PC-3 (cell line): ENCODE data around the gene ETV6. TPM values are rescaled to one million over a fixed set of nuclear protein-coding genes. Genes with fewer than 3 reads are reported as not detected.

ENCODE experiments used
- ATAC-seq: fragments of 200-7000 bp; cut with Tn5 transposase; 2 replicates; pipeline ENCODE4 v1.9.1; 2020; ENCODE audit warnings: mild to moderate bottlenecking, moderate library complexity
- BruUV-seq: library from RNA; stranded (reverse); fragments of 400-500 nt; replicated peaks from 2 replicates; lab custom pipeline; 2021; lab: Mats Ljungman, UMichigan
- CTCF ChIA-PET: fragments of 300-600 bp; sonication (Branson Sonifier 250); formaldehyde crosslinking; loops from one replicate; lab custom pipeline; 2022; ENCODE audit warnings: antibody characterized with exemption; lab: Charles Lee
- POLR2A ChIA-PET: fragments of 300-600 bp; sonication (Branson Sonifier 250); formaldehyde crosslinking; loops from one replicate; lab custom pipeline; 2022; ENCODE audit warnings: antibody characterized with exemption; ENCODE audit not compliant: unreplicated experiment; lab: Charles Lee
- DNase-seq: peaks from one replicate; pipeline ENCODE4 v3.0.0-alpha.2; 2015
- H2AFZ ChIP-seq: fragments of 300-600 bp; sonication (generic); 2 replicates; pipeline ENCODE4 v1.6.0; 2016; ENCODE audit warnings: antibody characterized with exemption, low read length
- H3F3A ChIP-seq: fragments of 300-600 bp; sonication (generic); one replicate; pipeline ENCODE4 v1.6.0; 2017; ENCODE audit warnings: antibody characterized with exemption, low read length, control low read depth, mild to moderate bottlenecking; ENCODE audit not compliant: unreplicated experiment
- H3K27ac ChIP-seq: fragments of 300-600 bp; sonication (generic); 2 replicates; pipeline ENCODE4 v1.5.1; 2016; ENCODE audit warnings: mild to moderate bottlenecking, low read length
- H3K27me3 ChIP-seq: fragments of 300-600 bp; sonication (generic); 2 replicates; pipeline ENCODE4 v1.6.1; 2016; ENCODE audit warnings: low read length, mixed read lengths
- H3K36me3 ChIP-seq: fragments of 300-600 bp; sonication (generic); 2 replicates; pipeline ENCODE4 v1.6.1; 2016; ENCODE audit warnings: low read depth, mixed run types, low read length, mixed read lengths
- H3K4me1 ChIP-seq: fragments of 300-600 bp; sonication (generic); 2 replicates; pipeline ENCODE4 v1.5.1; 2016; ENCODE audit warnings: low read length; ENCODE audit not compliant: insufficient read depth
- H3K4me2 ChIP-seq: fragments of 300-600 bp; sonication (generic); 2 replicates; pipeline ENCODE4 v1.6.0; 2016; ENCODE audit warnings: low read length
- H3K4me3 ChIP-seq: fragments of 300-600 bp; sonication (generic); 2 replicates; pipeline ENCODE4 v1.5.1; 2016; ENCODE audit warnings: mild to moderate bottlenecking, low read length, mixed read lengths
- H3K79me2 ChIP-seq: fragments of 300-600 bp; sonication (generic); 2 replicates; pipeline ENCODE4 v1.6.1; 2017; ENCODE audit warnings: low read length, mixed read lengths
- H3K9ac ChIP-seq: fragments of 300-600 bp; sonication (generic); 2 replicates; pipeline ENCODE4 v1.6.0; 2016; ENCODE audit warnings: mild to moderate bottlenecking, low read length
- H3K9me2 ChIP-seq: fragments of 300-600 bp; sonication (generic); replicated peaks from 2 replicates; pipeline ENCODE4 v1.6.1; 2016; ENCODE audit warnings: mixed run types, low read length, mixed read lengths
- H3K9me3 ChIP-seq: fragments of 300-600 bp; sonication (generic); 2 replicates; pipeline ENCODE4 v1.6.1; 2016; ENCODE audit warnings: low read length, mixed read lengths
- H4K20me1 ChIP-seq: fragments of 300-600 bp; sonication (generic); 2 replicates; pipeline ENCODE4 v1.6.1; 2016; ENCODE audit warnings: low read length, mixed read lengths
- EZH2 ChIP-seq: fragments of 300-600 bp; sonication (generic); IDR thresholded peaks from one replicate; pipeline ENCODE4 v1.6.1; 2017; ENCODE audit warnings: antibody characterized with exemption, mild to moderate bottlenecking, low read length; ENCODE audit not compliant: unreplicated experiment
- EZH2phosphoT487 ChIP-seq: fragments of 300-600 bp; sonication (generic); IDR thresholded peaks from 2 replicates; pipeline ENCODE4 v1.6.1; 2018; ENCODE audit warnings: mild to moderate bottlenecking, antibody characterized with exemption, low read length, borderline replicate concordance
- intact Hi-C: fragments of 100-400 bp; cut with micrococcal nuclease; formaldehyde crosslinking; loops from 2 replicates; pipeline ENCODE4 v1.9.0; 2023
- total RNA-seq: library from RNA; depleted of rRNA; stranded (reverse); fragments of >200 nt; gene quantifications from 2 replicates; pipeline ENCODE4 v1.2.3, GENCODE V29; 2014
- TF ChIP-seq, protein P1 (sequence below): fragments of 300-600 bp; sonication (generic); conservative IDR thresholded peaks from 2 replicates; pipeline ENCODE4 v1.5.1; 2017; ENCODE audit warnings: antibody characterized with exemption, low read depth, mild to moderate bottlenecking, low read length

Gene ETV6
- total RNA-seq, 1 experiment from 2014 or later: 5.0 TPM

DNA sequence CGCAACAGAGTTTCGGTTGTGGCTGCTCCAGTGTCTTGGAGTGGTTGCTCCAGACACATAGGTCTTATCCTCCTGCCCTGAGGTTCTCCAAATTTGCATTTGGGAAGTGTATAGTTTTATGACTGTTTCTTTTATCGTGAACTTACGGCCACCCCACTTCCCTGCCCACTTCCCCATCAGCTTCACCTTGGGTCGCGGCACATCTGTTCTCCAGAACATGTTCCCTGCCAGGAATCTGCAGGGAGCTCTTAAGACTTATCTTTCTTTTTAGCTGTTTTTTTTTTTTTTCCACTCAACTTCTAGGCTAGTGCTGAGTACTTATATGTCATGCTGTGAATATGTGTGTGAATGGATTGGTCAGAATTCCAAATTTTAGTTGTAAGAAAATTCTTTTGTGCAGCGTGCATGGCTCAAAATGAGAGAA, 75.4 kb downstream of the ETV6 start:
- intact Hi-C loops: no loop called here
- Histone ChIP-seq H3K9me2 (no peaks in the 10 kb centered on the region), H3K4me2 (no peak overlapping the region), H3K27ac (no peak overlapping the region), H3F3A (no peaks in the 10 kb centered on the region), H4K20me1 (no peaks in the 10 kb centered on the region), H2AFZ (no peak overlapping the region), H3K36me3 (no peaks in the 10 kb centered on the region), H3K9ac (no peak overlapping the region), H3K79me2 (no peaks in the 10 kb centered on the region; the same call in 1 of the 2 replicates), H3K9me3 (no peaks in the 10 kb centered on the region), H3K4me3 (no peak overlapping the region), H3K4me1 (peaks cover 14% of the 10 kb centered on the region), H3K27me3 (no peaks in the 10 kb centered on the region)
- ChIA-PET CTCF (no interaction called here), POLR2A (no interaction called here)
- no TSS peak for BruUV-seq
- DNase-seq (no peak), ATAC-seq (no peak)
- TF ChIP-seq, protein P1, sequence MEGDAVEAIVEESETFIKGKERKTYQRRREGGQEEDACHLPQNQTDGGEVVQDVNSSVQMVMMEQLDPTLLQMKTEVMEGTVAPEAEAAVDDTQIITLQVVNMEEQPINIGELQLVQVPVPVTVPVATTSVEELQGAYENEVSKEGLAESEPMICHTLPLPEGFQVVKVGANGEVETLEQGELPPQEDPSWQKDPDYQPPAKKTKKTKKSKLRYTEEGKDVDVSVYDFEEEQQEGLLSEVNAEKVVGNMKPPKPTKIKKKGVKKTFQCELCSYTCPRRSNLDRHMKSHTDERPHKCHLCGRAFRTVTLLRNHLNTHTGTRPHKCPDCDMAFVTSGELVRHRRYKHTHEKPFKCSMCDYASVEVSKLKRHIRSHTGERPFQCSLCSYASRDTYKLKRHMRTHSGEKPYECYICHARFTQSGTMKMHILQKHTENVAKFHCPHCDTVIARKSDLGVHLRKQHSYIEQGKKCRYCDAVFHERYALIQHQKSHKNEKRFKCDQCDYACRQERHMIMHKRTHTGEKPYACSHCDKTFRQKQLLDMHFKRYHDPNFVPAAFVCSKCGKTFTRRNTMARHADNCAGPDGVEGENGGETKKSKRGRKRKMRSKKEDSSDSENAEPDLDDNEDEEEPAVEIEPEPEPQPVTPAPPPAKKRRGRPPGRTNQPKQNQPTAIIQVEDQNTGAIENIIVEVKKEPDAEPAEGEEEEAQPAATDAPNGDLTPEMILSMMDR: no peak
- TF ChIP-seq EZH2phosphoT487 (no peak), EZH2 (no peak)

DNA sequence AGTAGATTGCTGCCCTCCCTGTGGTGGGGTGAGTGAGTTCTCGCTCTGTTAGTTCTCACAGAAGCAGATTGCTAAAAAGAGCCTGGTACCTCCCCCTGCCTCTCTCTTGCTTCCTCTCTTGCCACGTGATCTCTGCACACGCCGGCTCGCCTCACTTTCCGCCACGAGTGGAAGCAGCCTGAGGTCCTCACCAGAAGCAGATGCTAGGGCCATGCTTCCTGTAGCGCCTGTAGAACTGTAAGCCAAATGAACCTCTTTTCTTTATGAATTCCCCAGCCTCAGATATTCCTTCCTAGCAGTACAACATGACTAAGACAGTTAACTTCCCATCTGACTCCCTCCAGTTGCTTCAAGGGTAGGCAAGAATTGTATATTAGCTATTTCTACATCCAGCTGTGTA, 76.2 kb downstream of the ETV6 start:
- BruUV-seq: no TSS peak
- DNase-seq (no peak), ATAC-seq (no peak)
- Histone ChIP-seq H3K9me3 (no peaks in the 10 kb centered on the region), H3K27ac (no peak overlapping the region), H4K20me1 (no peaks in the 10 kb centered on the region), H3K9me2 (no peaks in the 10 kb centered on the region), H3K79me2 (no peaks in the 10 kb centered on the region; the same call in 1 of the 2 replicates), H3K27me3 (no peaks in the 10 kb centered on the region), H3K4me2 (no peak overlapping the region), H3K4me3 (no peak overlapping the region), H3K36me3 (no peaks in the 10 kb centered on the region), H3K9ac (no peak overlapping the region), H3K4me1 (peaks cover 19% of the 10 kb centered on the region), H3F3A (no peaks in the 10 kb centered on the region), H2AFZ (no peak overlapping the region)
- CTCF ChIA-PET: no interaction called here
- POLR2A ChIA-PET: no interaction called here
- intact Hi-C loops: no loop called here
- TF ChIP-seq, protein P1: no peak
- no peak for TF ChIP-seq EZH2
- no peak for TF ChIP-seq EZH2phosphoT487

DNA sequence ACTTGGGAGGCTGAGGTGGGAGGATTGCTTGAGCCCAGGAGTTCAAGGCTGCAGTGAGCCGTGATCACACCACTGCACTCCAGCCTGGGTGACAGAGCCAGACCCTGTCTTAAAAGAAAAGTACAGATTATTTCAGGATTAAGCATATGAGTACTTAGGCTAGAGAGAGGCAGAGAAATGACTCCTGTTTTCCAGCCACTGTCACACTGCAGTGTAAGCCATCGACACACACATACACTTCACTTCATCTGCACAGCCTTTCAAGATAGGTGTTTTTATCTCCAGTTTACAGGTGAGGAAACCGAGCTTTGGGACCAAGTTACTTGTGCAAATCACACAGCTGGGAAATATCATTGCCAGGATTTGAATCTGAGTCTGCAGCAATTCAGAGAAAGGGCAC, 77.2 kb downstream of the ETV6 start:
- Histone ChIP-seq H2AFZ (no peak overlapping the region), H3K79me2 (no peaks in the 10 kb centered on the region; the same call in 1 of the 2 replicates), H3K27ac (no peak overlapping the region), H3K4me1 (peaks cover 29% of the 10 kb centered on the region), H3K9ac (no peak overlapping the region), H3K9me3 (no peaks in the 10 kb centered on the region), H3K36me3 (no peaks in the 10 kb centered on the region), H4K20me1 (no peaks in the 10 kb centered on the region), H3K27me3 (no peaks in the 10 kb centered on the region), H3F3A (no peaks in the 10 kb centered on the region), H3K4me3 (no peak overlapping the region), H3K4me2 (no peak overlapping the region), H3K9me2 (no peaks in the 10 kb centered on the region)
- DNase-seq (no peak), ATAC-seq (no peak)
- intact Hi-C loops: no loop called here
- no TSS peak for BruUV-seq
- ChIA-PET POLR2A (no interaction called here), CTCF (no interaction called here)
- no peak for TF ChIP-seq EZH2phosphoT487
- TF ChIP-seq, protein P1: no peak
- no peak for TF ChIP-seq EZH2
